ENCODE data around the gene NAV1.
A peak's percentile ranks its signal among the peaks of the same experiment; 100 is the strongest.

Gene NAV1

DNA sequence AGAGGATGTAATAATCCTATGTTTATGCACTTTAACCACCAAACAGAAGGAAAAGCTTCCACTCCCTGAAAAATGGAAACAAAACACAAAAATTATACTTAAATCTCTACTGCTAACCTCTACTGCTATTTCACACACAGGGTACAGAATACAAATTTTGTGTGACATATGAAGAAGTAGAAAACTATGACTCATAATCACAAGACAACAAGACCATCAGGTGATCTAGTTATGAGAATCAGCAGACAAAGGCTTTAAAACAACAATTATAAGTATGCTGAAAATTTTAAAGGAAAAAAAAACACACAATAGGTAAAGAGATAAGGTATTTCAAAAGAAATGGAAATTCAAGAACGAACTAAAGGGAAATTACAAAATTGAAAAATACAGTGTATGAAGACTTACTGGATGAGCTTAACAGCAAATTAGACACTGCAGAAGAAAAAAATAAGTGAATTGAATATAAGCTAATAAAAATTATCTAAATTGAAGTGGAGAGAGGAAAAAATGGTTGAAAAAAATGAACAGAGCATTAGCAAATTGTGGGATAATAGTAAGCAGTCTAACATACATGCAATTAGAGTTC is 13.6 kb upstream of the NAV1 start:
- H3K4me1 ChIP-seq: peaks cover 4 to 18% (median 9%) of the 10 kb centered on the region in 10 experiments; a peak in 12 of 20 replicates
- peaks cover 0 to 21% (median 0%) of the 10 kb centered on the region in 11 experiments; a peak in 3 of 22 replicates for H3K36me3 ChIP-seq
- H3K27ac ChIP-seq: no peak overlapping the region; a peak in 1 of 22 replicates
- H4K20me1 ChIP-seq: no peaks in the 10 kb centered on the region
- H3K9me3 ChIP-seq (replicated peaks in 1 of 11): peaks cover 10 to 26% (median 21%) of the 10 kb centered on the region in 11 experiments; a peak in 20 of 22 replicates
- H3K9ac ChIP-seq: no peak overlapping the region
- H3K4me3 ChIP-seq: no peak overlapping the region
- peak overlapping the region in 2 of 11 experiments; percentile 55 to 61; a peak in 4 of 22 replicates for H3K4me2 ChIP-seq
- no peak for TF ChIP-seq Cebpa-rat (IDR thresholded peaks at IDR 0.05)
- H3K27me3 ChIP-seq: no peaks in the 10 kb centered on the region

DNA sequence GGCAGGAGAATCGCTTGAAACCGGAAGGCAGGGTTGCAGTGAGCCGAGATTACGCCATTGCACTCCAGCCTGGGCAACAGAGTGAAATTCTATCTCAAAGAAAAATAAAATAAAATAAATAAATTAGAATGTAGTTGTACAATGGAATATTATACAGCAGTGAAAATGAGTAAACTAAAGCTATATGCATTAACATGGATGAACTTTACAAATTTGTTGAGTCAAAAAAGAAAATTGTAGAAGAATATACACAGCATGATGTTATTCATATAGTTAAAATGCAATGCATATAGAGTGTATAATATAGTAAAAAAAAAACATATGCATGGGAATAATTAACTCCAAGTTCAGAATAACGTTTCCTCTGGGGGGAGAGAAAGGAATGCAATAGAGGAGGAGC is 11.0 kb upstream of the NAV1 start:
- Histone ChIP-seq H3K27me3 (no peaks in the 10 kb centered on the region), H4K20me1 (no peaks in the 10 kb centered on the region; a peak in 3 of 22 replicates), H3K4me1 (peaks cover 25 to 39% (median 33%) of the 10 kb centered on the region in 10 experiments), H3K27ac (no peak overlapping the region), H3K9ac (no peak overlapping the region), H3K4me3 (no peak overlapping the region), H3K36me3 (peaks cover 0 to 17% (median 0%) of the 10 kb centered on the region in 11 experiments; a peak in 3 of 22 replicates), H3K4me2 (no peak overlapping the region), H3K9me3 (replicated peaks in 1 of 11) (peaks cover 10 to 23% (median 19%) of the 10 kb centered on the region in 11 experiments; a peak in 20 of 22 replicates)
- TF ChIP-seq Cebpa-rat (IDR thresholded peaks at IDR 0.05): no peak

DNA sequence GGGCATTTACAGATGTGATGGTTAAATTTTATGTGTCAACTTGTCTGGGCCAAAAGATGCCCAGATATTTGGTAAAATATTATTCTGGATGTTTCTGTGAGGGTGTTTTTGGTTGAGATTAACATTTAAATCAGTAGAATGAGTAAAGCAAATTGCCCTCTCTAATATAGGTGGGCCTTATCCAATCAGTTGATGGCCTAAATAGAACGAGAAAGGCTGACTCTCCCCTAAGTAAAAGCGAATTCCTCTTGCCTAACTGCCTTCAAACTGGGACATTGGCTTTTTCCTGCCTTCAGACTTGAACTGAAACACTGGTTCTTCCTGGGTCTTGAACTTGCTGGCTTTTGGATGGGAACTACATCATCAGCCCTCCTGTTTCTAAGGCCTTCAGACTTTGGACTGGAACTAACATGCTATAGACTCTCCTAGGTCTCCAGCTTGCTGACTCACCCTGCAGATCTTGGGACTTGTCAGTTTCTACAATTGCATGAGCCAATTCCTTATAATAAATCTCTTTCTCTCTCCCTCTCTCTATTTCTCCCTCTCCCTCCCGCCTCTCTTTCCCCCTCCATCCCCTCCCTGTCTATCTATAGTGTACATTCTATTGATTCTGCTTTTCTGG is 10.2 kb upstream of the NAV1 start:
- peaks cover 6 to 16% (median 14%) of the 10 kb centered on the region in 11 experiments; a peak in 20 of 22 replicates for H3K9me3 ChIP-seq (replicated peaks in 1 of 11)
- H3K27ac ChIP-seq: no peak overlapping the region
- peaks cover 33 to 47% (median 40%) of the 10 kb centered on the region in 10 experiments for H3K4me1 ChIP-seq
- no peak overlapping the region for H3K9ac ChIP-seq
- no peaks in the 10 kb centered on the region; a peak in 3 of 22 replicates for H4K20me1 ChIP-seq
- peaks cover 0 to 10% (median 0%) of the 10 kb centered on the region in 11 experiments; a peak in 3 of 22 replicates for H3K36me3 ChIP-seq
- no peaks in the 10 kb centered on the region for H3K27me3 ChIP-seq
- peak overlapping the region in 3 of 11 experiments; percentile 2 to 21 (median 2); a peak in 1 of 22 replicates for H3K4me2 ChIP-seq
- H3K4me3 ChIP-seq: no peak overlapping the region
- no peak for TF ChIP-seq Cebpa-rat (IDR thresholded peaks at IDR 0.05)

DNA sequence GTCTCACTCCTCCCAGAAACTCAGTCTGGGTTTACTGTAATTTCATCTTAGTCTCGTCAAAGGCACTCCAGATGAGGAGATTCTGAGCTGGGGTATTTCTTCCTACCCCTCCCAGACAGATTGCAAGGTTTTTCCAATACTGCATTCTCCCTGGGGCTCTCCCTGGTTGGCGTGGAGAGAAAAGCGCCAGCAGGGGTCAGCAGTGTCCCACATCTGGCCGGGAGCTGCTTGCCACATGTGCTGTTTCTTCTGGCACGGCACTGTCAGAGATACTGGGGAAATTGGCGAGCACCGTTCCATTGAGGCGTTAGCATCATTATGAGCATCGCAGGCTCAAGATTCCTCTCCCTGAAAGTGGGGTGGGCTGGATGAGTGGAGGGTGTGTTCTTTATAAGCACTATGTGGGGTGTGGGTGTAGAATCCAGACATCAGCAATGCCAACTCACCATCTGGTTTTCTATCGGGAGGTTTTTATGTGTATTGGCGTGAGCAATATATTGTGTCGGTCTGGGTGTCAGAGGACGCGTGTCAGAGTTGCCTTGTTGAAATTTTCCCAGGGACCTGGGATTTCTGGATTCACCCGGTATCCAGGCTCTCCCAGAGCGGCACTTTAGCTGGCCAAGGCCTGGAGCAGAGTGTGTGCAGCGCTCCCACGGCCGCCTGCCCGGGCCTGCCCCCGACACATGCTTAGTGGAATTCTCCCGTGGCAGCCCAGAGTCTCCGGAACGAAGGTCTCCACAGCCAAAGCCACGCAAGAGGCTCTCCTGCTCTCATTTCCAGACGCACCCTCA is 8.0 kb upstream of the NAV1 start:
- H3K4me3 ChIP-seq: peak overlapping the region in 8 of 10 experiments; percentile 1 to 48 (median 33); a peak in 11 of 20 replicates
- peaks cover 41 to 69% (median 62%) of the 10 kb centered on the region in 10 experiments for H3K4me1 ChIP-seq
- H3K36me3 ChIP-seq: no peaks in the 10 kb centered on the region
- peak overlapping the region; percentile 9 to 79 (median 56); a peak in 19 of 22 replicates for H3K9ac ChIP-seq
- no peak for TF ChIP-seq Cebpa-rat (IDR thresholded peaks at IDR 0.05)
- H3K27me3 ChIP-seq: no peaks in the 10 kb centered on the region
- no peaks in the 10 kb centered on the region for H3K9me3 ChIP-seq (replicated peaks in 1 of 11)
- no peaks in the 10 kb centered on the region; a peak in 3 of 22 replicates for H4K20me1 ChIP-seq
- H3K27ac ChIP-seq: peak overlapping the region in 8 of 11 experiments; percentile 22 to 85 (median 72); a peak in 16 of 22 replicates
- H3K4me2 ChIP-seq: peak overlapping the region; percentile 81 to 97 (median 92)

GRCh38 chr1:201531551-201532425 is 7.1 kb upstream of the NAV1 start:
- Histone ChIP-seq H3K4me3 (peak overlapping the region in 8 of 10 experiments; percentile 1 to 48 (median 33); a peak in 13 of 20 replicates), H4K20me1 (no peaks in the 10 kb centered on the region; a peak in 3 of 22 replicates), H3K36me3 (no peaks in the 10 kb centered on the region), H3K9me3 (replicated peaks in 1 of 11) (no peaks in the 10 kb centered on the region), H3K9ac (peak overlapping the region; percentile 9 to 79 (median 56); a peak in 19 of 22 replicates), H3K4me1 (peaks cover 48 to 78% (median 70%) of the 10 kb centered on the region in 10 experiments), H3K27me3 (peaks cover 0 to under 1% (median 0%) of the 10 kb centered on the region in 11 experiments; a peak in 1 of 22 replicates), H3K4me2 (peak overlapping the region; percentile 81 to 97 (median 92)), H3K27ac (peak overlapping the region in 9 of 11 experiments; percentile 6 to 85 (median 66); a peak in 16 of 22 replicates)
- no peak for TF ChIP-seq Cebpa-rat (IDR thresholded peaks at IDR 0.05)

DNA sequence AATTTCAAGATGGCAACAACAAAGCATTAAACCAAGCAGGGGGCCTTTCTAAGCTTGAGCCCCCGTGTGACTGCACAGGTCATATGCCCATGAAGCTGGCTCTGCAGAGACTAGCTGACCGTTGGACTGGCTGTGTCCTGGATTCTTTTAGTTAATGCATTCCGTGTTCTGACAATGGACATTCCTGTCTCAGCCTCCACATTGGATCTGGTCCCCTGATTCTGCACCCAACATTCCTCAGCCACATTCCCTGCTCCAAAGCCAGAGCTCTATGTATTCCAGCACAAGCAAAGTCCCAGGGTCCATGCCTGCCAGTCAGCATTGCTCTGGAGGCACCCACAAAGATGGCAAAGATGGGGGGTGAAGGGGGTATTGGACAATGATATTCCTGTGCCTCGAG is 5.1 kb upstream of the NAV1 start:
- no peak for TF ChIP-seq Cebpa-rat (IDR thresholded peaks at IDR 0.05)
- Histone ChIP-seq H3K9ac (no peak overlapping the region), H4K20me1 (no peaks in the 10 kb centered on the region; a peak in 3 of 22 replicates), H3K27ac (peak overlapping the region in 3 of 11 experiments; percentile 9 to 67 (median 52); a peak in 1 of 22 replicates), H3K4me3 (no peak overlapping the region), H3K4me2 (peak overlapping the region in 10 of 11 experiments; percentile 11 to 98 (median 94); a peak in 17 of 22 replicates), H3K9me3 (replicated peaks in 1 of 11) (no peaks in the 10 kb centered on the region), H3K27me3 (peaks cover 0 to 21% (median 13%) of the 10 kb centered on the region in 11 experiments; a peak in 11 of 22 replicates), H3K4me1 (peaks cover 67 to 90% (median 85%) of the 10 kb centered on the region in 10 experiments), H3K36me3 (no peaks in the 10 kb centered on the region)

DNA sequence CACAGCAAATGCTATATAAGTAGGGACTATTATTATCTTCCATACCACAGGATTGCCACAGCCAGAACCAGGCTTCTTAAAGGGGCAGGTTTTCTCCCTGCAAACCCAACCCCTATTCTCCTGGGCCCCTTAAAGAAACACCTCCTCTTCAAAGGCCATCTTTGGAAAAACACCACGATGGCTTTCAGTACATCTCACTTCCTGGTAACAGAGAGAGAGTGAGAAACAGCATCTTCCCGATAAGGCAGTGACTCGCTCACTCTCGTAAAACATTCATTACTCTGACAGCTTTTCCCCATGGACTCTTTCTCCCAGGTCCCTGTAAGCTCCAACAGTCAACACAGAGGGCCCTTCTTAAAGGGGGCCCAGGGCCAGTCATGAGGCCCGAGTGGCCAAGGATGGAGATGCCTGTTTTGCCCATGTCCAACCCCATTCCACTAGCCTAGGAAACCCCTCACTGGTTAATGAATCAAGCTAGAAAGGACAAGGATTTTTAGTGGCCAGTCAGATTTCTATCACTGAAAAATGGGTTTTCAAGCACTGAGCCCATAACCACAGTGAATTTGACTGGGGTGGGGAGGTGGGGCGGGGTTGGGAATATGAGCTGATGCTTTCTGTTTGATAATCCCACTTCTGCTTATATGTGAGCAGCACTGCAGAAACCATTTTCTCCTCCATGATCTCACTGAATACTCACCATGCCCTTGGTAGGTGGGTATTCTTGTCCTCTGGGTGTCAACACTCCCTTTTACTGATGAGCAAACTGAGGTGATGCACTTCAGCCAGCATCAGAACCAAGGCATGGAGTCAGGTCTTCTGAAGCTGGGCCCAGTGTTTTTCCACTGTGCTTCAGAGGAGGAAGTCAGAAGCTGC is 3.6 kb upstream of the NAV1 start:
- Histone ChIP-seq H3K27ac (peak overlapping the region; percentile 52 to 84 (median 72)), H3K9ac (peak overlapping the region; percentile 12 to 73 (median 57); a peak in 18 of 22 replicates), H3K9me3 (replicated peaks in 1 of 11) (no peaks in the 10 kb centered on the region), H3K27me3 (peaks cover 0 to 36% (median 25%) of the 10 kb centered on the region in 11 experiments; a peak in 14 of 22 replicates), H4K20me1 (no peaks in the 10 kb centered on the region; a peak in 4 of 22 replicates), H3K4me1 (peaks cover 68 to 92% (median 82%) of the 10 kb centered on the region in 10 experiments), H3K36me3 (no peaks in the 10 kb centered on the region), H3K4me2 (peak overlapping the region; percentile 88 to 98 (median 95)), H3K4me3 (peak overlapping the region in 4 of 10 experiments; percentile 17 to 32 (median 23); a peak in 4 of 20 replicates)
- TF ChIP-seq Cebpa-rat (IDR thresholded peaks at IDR 0.05): no peak

Measured in BLaER1 treated with 17β-estradiol and CSF1 and Interleukin-3, amounts not matched to agents 10 nM and 100 nM (cell line).